Heart left ventricle (tissue), 13 donors: Measurements from ENCODE around the gene STPG2.

Experiments used
- POLR2A ChIP-seq, 2 donors: fragments of 450-650 bp; IDR thresholded peaks; one replicate each; pipeline ENCODE4 v1.6.1; 2017; ENCODE audit warnings: antibody characterized with exemption in 2 of 2, mild to moderate bottlenecking in 2 of 2, moderate library complexity in 2 of 2
- TF ChIP-seq, protein P1 (sequence below), 12 donors: fragments of 200-600 bp; sonication (generic) in 4 of 12; IDR thresholded peaks; one replicate each; pipeline versions ENCODE4 v1.5.0 to v1.8.0; 2018 to 2022; ENCODE audit warnings: antibody characterized with exemption in 12 of 12, mild to moderate bottlenecking in 5 of 12
- donor health status: ischemic (EF 13 %, LVEDD 7.1; RV severe dilation, severe dysfunction).
- donor health status: DM: no; HTN: yes; CAD: no.
- donor health status: DM: no; HTN: no; CAD: no.
- donor health status: ischemic (EF 25% LVEDD 6.9; RV normal size, moderate dysfunction).
- donor health status: ischemic (EF 25% LVEDD 5.7; RV mildly dilated, moderate dysfunction).
- donor health status: ischemic (EF 35%, LVEDD 5.7; RV mildly dilated, moderate dysfunction).
- donor health status: nonischemic (EF 11% LVEDD 7.7; RV severe dilation, severe dysfunction).
- donor health status: DM: yes; HTN: yes; CAD: no.
- donor health status: PGD.
- donor health status: ischemic (EF 29% LVEDD 5.4; RV normal size, mild dysfunction).
- donor health status: nonischemic (EF 23%, LVEDD 6.1; RV moderate dilation, normal function).

DNA sequence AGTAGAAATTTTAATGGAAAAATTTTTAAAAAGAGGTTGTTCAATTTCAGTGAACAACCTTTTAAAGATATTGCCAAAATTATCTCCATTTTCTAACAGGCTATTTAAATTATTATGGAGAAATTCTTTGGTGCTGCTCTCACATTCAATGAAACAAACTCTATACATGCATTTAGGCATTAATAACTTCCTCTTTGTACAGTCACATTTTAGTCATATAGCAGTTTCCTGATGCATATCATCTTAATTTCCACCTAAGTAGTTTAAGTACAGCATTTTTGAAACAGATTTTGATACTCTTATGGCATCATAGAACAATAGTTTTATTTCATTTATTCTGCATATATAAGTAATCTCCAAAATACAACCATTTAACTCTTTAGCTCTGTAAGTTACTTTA lies 500.1 kb downstream of the STPG2 start:
- TF ChIP-seq, protein P1, sequence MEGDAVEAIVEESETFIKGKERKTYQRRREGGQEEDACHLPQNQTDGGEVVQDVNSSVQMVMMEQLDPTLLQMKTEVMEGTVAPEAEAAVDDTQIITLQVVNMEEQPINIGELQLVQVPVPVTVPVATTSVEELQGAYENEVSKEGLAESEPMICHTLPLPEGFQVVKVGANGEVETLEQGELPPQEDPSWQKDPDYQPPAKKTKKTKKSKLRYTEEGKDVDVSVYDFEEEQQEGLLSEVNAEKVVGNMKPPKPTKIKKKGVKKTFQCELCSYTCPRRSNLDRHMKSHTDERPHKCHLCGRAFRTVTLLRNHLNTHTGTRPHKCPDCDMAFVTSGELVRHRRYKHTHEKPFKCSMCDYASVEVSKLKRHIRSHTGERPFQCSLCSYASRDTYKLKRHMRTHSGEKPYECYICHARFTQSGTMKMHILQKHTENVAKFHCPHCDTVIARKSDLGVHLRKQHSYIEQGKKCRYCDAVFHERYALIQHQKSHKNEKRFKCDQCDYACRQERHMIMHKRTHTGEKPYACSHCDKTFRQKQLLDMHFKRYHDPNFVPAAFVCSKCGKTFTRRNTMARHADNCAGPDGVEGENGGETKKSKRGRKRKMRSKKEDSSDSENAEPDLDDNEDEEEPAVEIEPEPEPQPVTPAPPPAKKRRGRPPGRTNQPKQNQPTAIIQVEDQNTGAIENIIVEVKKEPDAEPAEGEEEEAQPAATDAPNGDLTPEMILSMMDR (IDR thresholded peaks at IDR 0.05), result no peak
- no peak for TF ChIP-seq POLR2A (IDR thresholded peaks at IDR 0.05)
